Mucosa of gallbladder (tissue), 1 donor: Measurements from ENCODE around the gene CCDC167. TPM values are rescaled to one million over a fixed set of nuclear protein-coding genes. Genes with fewer than 3 reads are reported as not detected.

Source experiments
- total RNA-seq: library from RNA; stranded (reverse); gene quantifications from one replicate; pipeline ENCODE4 v1.2.1, GENCODE V29; 2021
- donor health status: DM: no; HTN: no; CAD: no.

CCDC167 gene
- total RNA-seq, 1 donor from 2014 or later, result 12.9 TPM

Other genes with a start within 250 kb of the CCDC167 start
- gene TBC1D22B, start 242.1 kb downstream of the CCDC167 start, total RNA-seq, result 15.3 TPM
- 0.55 TPM for gene TMEM217, start 241.7 kb downstream of the CCDC167 start, total RNA-seq
- gene RNF8, start 145.9 kb downstream of the CCDC167 start, total RNA-seq, result 17.7 TPM
- 33.6 TPM for gene CMTR1, start 66.7 kb downstream of the CCDC167 start, total RNA-seq
- 11.5 TPM for gene MDGA1, start 198.0 kb upstream of the CCDC167 start, total RNA-seq